HG02970 (cell line): Measurements from ENCODE around the gene DPEP1.
"Not testable (repeated sequence)": the region's sequence is repeated elsewhere in the genome, so short reads cannot be mapped to it uniquely, and the experiment has no call there.

Source experiments
- ATAC-seq: cut with Tn5 transposase; IDR thresholded peaks from one replicate; pipeline ENCODE4 v1.9.1; 2021; ENCODE audit warnings: mild to moderate bottlenecking, moderate library complexity, moderate number of reproducible peaks; ENCODE audit not compliant: unreplicated experiment, low FRiP score

The DPEP1 gene

DNA sequence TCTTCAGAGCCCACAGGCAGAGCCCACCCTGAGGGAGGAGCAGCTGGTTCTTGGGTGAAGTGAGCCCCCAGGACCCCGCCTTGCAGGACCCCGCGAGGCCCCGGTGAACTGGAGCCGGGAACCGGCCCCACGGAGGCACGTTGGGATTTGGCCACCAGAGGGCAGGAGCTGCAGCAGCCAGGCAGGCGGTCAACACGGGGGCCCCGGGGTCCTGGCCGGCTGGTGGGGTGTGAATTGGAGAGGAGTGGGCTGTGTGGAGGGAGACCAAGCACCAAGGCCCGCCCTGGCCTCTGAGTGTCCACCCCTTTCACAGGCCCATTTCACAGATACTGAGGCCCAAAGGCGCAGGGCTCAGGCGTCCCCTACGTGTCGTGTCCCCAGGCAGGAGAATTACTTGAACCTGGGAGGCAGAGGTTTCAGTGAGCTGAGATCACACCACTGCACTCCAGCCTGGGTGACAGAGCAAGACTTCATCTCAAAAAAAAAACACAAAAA, 2.2 kb downstream of the DPEP1 start:
- no peak for ATAC-seq

DNA sequence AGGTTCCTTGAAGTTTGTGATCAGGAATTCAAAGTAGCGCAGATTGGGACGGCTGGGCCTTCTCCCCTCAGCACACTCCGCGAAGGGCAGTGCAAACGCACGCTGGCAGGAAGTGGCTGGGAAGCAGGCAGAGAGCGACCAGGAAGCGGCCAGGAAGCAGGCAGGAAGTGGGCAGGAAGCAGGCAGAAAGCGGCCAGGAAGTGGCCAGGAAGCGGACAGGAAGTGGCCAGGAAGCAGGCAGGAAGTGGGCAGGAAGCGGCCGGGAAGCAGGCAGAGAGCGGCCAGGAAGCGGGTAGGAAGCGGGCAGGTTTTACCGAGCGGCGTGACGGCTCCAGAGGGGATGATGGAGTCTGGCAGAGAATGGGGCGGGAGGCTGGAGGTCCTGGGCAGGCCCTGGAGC, 3.2 kb downstream of the DPEP1 start:
- ATAC-seq, result no peak

GRCh38 chr16:89617036-89617435, 3.6 kb downstream of the DPEP1 start:
- ATAC-seq, result no peak

DNA sequence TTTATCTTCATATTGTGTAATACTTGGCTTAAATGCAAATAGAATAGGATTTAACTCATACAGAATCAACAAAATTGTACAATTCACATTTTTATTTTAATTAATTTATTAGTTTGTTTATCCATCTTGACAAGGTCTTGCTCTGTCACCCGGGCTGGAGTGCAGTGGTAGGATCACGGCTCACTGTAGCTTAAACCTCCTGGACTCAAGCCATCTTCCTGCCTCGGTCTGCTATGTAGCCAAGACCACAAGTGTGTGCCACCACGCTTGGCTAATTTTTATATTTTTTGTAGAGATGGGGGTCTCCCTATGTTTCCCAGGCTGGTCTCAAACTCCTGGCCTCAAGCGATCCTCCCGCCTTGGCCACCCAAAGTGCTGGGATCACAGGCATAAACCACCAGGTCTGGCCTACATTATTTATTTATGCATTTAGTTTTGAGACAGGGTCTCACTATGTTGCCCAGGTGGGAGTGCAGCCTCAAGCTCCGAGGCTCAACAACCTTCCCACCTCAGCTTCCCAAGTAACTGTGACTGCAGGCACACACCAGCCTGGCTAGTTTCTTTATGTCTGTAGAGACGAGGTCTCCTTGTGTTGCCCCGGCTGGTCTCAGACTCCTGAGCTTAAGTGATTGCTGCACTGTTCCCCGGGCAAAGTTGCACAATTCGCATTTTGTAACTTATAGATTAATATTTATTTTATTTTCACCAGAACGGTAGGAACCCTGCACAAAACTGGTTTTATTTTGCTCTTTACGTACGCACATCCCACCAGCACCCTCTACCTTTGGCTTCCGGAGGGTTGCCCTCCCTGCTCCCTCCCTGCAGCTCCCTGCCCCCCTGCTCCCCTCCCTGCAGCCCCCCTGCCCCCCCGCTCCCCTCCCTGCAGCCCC, 4.9 kb downstream of the DPEP1 start:
- ATAC-seq, result no peak

DNA sequence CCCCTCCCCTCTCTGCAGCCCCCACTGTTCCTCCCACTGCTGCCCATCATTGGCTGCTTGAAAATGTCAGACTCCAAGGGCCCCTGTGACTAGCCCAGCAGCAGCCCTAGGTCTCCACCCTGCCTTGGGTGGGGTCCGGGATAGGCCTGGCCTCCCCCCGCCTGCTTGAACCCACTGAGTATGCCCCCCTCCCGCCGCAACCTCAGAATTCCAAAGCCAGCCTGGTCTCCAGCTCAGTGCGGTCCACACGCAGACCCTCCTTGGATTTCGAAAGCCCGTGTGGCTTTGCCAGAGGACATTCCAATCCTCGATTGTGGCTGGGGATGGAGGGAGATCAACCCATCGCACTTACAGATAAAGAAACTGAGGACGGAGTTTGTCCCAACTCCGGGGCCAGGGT, 6.4 kb downstream of the DPEP1 start:
- ATAC-seq, result no peak

DNA sequence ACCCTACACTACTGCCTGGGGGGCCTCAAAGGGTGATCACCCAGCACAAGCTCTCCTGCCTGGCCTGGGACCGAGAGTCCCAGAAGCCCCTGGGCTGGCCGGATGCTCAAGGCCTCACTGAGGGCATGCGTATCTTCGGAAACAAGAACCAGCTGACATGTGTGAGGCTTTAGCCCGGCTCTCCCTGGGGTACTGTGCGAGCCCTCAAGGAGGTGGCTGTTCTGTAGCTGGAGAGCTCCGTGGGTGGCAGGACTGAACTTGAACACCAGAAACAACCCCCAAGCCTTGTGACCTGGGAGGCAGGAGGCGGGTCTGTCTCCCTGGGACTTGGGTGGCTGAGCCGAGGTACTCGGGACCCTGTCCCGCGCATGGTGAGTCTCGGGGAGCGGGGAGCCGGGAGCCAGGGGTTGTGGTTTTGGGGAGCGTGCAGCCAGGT, 7.0 kb downstream of the DPEP1 start:
- no peak for ATAC-seq

DNA sequence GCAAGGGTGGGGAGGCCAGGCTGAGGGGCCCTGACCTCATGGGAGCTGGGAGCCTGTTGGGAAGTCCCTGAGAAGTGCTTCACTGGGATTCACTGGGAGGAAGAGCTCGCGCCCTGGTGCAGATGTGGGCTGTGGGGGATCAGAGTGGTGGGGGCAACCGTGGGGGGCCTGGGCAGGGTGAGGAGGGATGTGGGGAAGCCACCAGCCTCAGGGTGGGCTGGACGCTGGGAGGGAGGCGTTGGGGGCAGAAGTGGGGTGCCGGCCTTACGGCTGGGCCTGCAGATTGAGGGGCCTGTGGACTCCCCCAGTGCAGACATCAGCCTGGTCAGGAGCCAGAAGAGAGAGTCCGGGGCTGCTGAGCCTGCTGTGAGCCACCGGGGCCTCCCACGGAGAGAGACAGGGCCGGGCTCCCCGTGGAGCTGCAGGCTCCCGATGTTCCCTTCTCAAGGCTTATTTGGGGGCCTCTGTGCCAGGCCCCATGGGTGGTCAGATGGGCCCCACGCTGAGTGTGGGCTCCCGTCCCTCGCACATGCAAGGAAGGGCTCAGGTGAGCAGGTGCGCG, 7.8 kb downstream of the DPEP1 start:
- no peak for ATAC-seq

DNA sequence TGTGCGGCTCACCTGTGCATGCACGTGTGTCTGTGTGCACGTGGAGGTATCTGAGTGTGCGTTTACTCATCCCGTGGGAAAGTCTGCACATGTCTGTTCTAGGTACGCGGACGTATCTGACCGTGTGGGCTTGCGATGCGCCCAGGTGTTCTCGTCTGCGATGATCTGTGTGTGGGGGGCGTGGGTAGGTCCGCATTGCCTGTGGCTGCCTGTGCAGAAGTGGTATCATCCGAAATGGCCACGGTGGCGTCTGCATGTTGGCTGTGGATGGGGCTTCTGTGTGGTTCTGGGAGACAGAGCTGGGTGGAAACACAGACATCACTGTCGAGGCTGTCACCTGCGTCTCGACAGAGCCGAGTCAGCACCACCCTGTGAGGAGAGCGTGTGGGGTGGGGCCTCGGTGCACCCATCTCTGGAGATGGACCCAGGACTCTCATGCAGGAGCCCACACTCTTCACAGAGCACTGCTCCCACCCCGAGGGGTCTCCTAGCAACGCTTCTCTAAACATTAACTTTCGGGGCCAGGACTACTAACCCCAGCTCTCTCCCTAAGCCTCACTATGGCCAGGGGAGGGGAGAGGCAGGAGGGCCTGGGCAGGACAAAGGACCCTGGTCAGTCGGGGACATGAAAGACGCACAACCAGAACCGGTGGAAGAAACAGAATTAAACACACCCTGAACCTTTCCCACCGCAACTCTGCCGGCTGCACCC, 8.4 kb downstream of the DPEP1 start:
- ATAC-seq, result no peak

GRCh38 chr16:89623511-89624261, 10.2 kb downstream of the DPEP1 start:
- no peak for ATAC-seq

- no peak for ATAC-seq
Measured at GRCh38 chr16:89624777-89625761, 11.6 kb downstream of the DPEP1 start.

DNA sequence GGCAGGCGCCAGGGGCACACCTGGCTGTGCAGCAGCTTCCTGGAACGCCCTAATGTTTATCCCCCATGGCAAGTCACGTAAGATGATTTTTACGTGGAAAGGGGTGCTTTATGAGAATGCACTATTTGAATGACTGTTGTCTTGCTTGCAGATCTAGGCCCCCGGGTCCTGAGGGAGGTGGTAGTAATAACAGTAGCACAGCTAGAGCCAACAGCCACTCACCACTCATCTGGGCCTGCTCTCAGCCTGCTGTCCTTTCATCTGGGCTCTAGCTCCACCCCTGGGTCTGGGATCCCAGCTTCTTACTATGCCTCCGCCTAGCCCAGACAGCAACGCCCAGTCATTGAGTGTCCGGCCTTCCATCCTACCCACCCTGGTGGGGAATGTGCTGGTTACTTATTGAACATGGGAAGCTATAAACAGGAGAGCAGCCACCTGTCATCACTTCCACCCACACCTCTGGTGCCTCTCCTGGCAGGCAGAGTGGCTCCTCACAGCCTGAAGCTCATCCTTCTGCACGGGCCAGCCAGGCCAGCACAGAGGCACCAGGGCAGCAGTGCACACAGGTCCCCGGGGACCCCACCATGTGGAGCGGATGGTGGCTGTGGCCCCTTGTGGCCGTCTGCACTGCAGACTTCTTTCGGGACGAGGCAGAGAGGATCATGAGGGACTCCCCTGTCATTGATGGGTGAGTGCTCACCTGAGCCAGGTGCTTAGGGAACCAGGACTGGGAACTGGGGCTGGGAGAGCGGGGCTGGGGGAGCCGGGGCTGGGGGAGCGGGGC, 16.6 kb downstream of the DPEP1 start:
- no peak for ATAC-seq

DNA sequence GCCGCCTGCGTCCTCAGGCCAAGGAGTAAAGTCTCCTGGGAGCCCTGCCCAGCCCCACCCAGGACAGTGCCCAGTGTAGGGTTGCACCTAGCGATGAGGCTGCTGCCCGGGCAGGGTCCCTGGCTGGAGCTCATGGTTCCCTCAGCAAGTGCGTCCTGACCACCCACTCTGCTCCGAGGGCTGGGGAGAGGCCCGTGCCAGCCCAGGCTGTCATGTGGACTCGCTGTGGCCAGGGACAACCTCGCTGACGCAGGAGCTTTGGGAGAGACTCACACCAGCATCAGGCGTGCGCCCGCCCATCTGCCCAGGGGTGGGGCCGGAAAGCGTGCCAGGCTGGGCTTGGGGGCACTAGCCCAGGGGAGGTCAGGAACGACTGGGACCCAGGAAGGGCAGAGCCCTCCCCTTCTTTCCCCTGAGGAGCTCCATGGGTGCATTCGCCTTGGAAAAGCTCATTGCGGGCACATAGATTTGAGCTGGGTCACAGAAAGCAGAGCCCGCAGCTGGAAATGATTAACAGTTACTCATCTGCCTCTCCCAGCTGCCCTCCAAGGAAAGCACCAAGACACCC, 19.7 kb downstream of the DPEP1 start:
- no peak for ATAC-seq

DNA sequence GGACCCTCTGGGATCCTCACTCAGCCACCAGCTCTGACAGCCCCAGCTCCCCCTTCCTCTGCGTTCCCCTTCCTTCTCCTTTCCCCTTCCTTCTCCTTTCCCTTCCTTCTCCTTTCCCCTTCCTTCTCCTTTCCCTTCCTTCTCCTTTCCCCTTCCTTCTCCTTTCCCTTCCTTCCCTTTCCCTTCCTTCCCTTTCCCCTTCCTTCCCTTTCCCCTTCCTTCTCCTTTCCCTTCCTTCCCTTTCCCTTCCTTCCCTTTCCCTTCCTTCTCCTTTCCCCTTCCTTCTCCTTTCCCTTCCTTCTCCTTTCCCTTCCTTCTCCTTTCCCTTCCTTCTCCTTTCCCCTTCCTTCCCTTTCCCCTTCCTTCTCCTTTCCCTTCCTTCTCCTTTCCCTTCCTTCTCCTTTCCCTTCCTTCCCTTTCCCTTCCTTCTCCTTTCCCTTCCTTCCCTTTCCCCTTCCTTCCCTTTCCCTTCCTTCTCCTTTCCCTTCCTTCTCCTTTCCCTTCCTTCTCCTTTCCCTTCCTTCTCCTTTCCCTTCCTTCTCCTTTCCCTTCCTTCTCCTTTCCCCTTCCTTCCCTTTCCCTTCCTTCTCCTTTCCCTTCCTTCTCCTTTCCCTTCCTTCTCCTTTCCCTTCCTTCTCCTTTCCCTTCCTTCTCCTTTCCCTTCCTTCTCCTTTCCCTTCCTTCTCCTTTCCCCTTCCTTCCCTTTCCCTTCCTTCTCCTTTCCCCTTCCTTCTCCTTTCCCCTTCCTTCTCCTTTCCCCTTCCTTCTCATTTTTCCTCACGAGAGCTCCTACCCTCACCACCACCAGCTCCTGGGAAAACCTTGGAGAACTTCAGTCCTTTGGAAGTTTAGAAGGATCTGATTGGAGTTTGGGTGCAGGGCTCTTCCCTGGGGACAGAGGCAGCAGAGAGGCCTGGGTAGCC, 21.3 kb downstream of the DPEP1 start:
- ATAC-seq, result not testable (repeated sequence)

DNA sequence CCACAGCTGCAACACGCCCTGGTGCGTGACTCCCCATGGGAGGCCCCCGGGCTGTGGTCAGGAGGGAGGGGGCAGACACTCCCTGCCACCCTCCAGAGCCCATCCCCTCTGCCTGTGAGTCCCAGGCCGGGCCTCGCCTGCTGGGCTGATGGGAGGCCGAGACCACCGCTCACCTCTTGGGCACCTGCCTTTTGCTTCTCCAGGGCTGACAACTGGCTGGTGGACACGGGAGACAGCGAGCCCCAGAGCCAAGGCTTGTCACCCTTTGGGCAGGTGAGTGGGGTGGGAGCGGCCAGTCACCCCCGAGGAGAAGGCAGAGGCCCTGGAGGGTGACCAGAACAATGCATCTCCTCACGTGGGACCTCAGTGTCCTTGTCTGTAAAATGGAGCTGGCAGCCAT, 23.2 kb downstream of the DPEP1 start:
- no peak for ATAC-seq

GRCh38 chr16:89637379-89637778, 23.9 kb downstream of the DPEP1 start:
- ATAC-seq, result no peak

GRCh38 chr16:89638455-89638854, 25.0 kb downstream of the DPEP1 start:
- ATAC-seq, result no peak

DNA sequence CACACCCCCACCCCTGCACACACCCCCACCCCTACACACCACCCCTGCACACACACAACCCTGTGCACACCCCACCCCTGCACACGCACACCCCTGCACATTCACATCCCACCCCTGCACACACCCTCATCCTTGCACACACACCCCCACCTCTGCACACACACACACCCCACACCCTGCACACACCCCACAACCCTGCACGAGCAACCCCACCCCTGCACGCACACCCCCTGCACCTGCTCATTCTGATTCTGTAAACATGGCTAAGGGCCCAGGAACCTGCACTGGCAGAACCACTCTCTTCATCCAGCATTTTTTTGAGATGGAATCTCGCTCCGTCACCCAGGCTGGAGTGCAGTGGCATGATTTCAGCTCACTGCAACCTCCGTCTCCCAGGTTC, 25.9 kb downstream of the DPEP1 start:
- no peak for ATAC-seq
